Nephron progenitor cell (in vitro differentiated cells): ENCODE measurements around the gene TH.
A peak's percentile ranks its signal among the peaks of the same experiment; 100 is the strongest.

Source experiments
- DNase-seq: peaks from one replicate; pipeline ENCODE4 v3.0.0; 2021
- H3K27ac Mint-ChIP-seq: 2 replicates; pipeline ENCODE4 v1.8.0; 2021; ENCODE audit warnings: mild to moderate bottlenecking, moderate library complexity, mixed read lengths
- H3K27me3 Mint-ChIP-seq: 2 replicates; pipeline ENCODE4 v1.8.0; 2021; ENCODE audit warnings: mild to moderate bottlenecking, low read depth, mixed read lengths; ENCODE audit not compliant: poor library complexity
- H3K36me3 Mint-ChIP-seq: 2 replicates; pipeline ENCODE4 v1.8.0; 2021; ENCODE audit warnings: low read depth, mixed read lengths
- H3K4me1 Mint-ChIP-seq: 2 replicates; pipeline ENCODE4 v1.8.0; 2021; ENCODE audit warnings: mixed read lengths
- H3K4me3 Mint-ChIP-seq: 2 replicates; pipeline ENCODE4 v1.8.0; 2021; ENCODE audit warnings: mild to moderate bottlenecking, moderate library complexity, mixed read lengths
- H3K9me3 Mint-ChIP-seq: 2 replicates; pipeline ENCODE4 v1.8.0; 2021; ENCODE audit warnings: mild to moderate bottlenecking, moderate library complexity, mixed read lengths
- CTCF ChIP-seq: fragments of 200-600 bp; sonication (generic); IDR thresholded peaks from 2 replicates; pipeline ENCODE4 v1.5.0; 2021; ENCODE audit warnings: antibody characterized with exemption

Gene TH

GRCh38 chr11:2177076-2177475, 5.5 kb upstream of the TH start:
- H3K9me3 Mint-ChIP-seq, result no peaks in the 10 kb centered on the region
- peaks cover 3% of the 10 kb centered on the region for H3K27me3 Mint-ChIP-seq
- peaks cover 38% of the 10 kb centered on the region for H3K4me1 Mint-ChIP-seq
- no peak for DNase-seq
- no peak overlapping the region for H3K27ac Mint-ChIP-seq
- no peak overlapping the region for H3K4me3 Mint-ChIP-seq
- no peak for TF ChIP-seq CTCF
- no peaks in the 10 kb centered on the region for H3K36me3 Mint-ChIP-seq

GRCh38 chr11:2176389-2176900, 4.8 kb upstream of the TH start:
- TF ChIP-seq CTCF, result no peak
- no peaks in the 10 kb centered on the region for H3K36me3 Mint-ChIP-seq
- peaks cover 3% of the 10 kb centered on the region for H3K27me3 Mint-ChIP-seq
- H3K9me3 Mint-ChIP-seq, result no peaks in the 10 kb centered on the region
- peaks cover 38% of the 10 kb centered on the region for H3K4me1 Mint-ChIP-seq
- H3K27ac Mint-ChIP-seq, result no peak overlapping the region
- no peak for DNase-seq
- no peak overlapping the region for H3K4me3 Mint-ChIP-seq

GRCh38 chr11:2175659-2176058, 4.0 kb upstream of the TH start:
- H3K4me3 Mint-ChIP-seq, result no peak overlapping the region
- H3K27ac Mint-ChIP-seq, result no peak overlapping the region
- DNase-seq, result no peak
- peaks cover 39% of the 10 kb centered on the region for H3K4me1 Mint-ChIP-seq
- H3K9me3 Mint-ChIP-seq, result no peaks in the 10 kb centered on the region
- no peaks in the 10 kb centered on the region for H3K36me3 Mint-ChIP-seq
- peaks cover 3% of the 10 kb centered on the region for H3K27me3 Mint-ChIP-seq
- no peak for TF ChIP-seq CTCF

GRCh38 chr11:2174361-2174760, 2.7 kb upstream of the TH start:
- DNase-seq, result no peak
- Mint-ChIP-seq H3K36me3 (no peaks in the 10 kb centered on the region), H3K4me3 (no peak overlapping the region), H3K27ac (no peak overlapping the region), H3K27me3 (peaks cover 3% of the 10 kb centered on the region), H3K4me1 (peaks cover 31% of the 10 kb centered on the region), H3K9me3 (no peaks in the 10 kb centered on the region)
- no peak for TF ChIP-seq CTCF

GRCh38 chr11:2173761-2174160, 2.1 kb upstream of the TH start:
- Mint-ChIP-seq H3K4me3 (no peak overlapping the region), H3K27me3 (peaks cover 3% of the 10 kb centered on the region), H3K27ac (no peak overlapping the region), H3K36me3 (no peaks in the 10 kb centered on the region), H3K9me3 (no peaks in the 10 kb centered on the region), H3K4me1 (peaks cover 28% of the 10 kb centered on the region)
- no peak for DNase-seq
- TF ChIP-seq CTCF, result no peak

- Mint-ChIP-seq H3K9me3 (no peaks in the 10 kb centered on the region), H3K27me3 (peaks cover 3% of the 10 kb centered on the region), H3K27ac (peak overlapping the region; percentile 67), H3K4me3 (no peak overlapping the region), H3K4me1 (peaks cover 28% of the 10 kb centered on the region), H3K36me3 (no peaks in the 10 kb centered on the region)
- DNase-seq, result peak; percentile 53
- peak; percentile 32 for TF ChIP-seq CTCF
These were observed 1.6 kb upstream of the TH start for GRCh38 chr11:2173150-2173693.
